ENCODE results near the gene MYL11. TPM values are rescaled to one million over a fixed set of nuclear protein-coding genes. Genes with fewer than 3 reads are reported as not detected.

Gene MYL11
- polyA plus RNA-seq, 3 donors = 0.98 to 1.3 TPM; not detected in 1

- no peak overlapping the region for H3K27ac ChIP-seq (ENCODE audit: low read depth, low read length)
These were observed 6.3 kb upstream of the MYL11 start for GRCh38 chr16:30368122-30368791.

DNA sequence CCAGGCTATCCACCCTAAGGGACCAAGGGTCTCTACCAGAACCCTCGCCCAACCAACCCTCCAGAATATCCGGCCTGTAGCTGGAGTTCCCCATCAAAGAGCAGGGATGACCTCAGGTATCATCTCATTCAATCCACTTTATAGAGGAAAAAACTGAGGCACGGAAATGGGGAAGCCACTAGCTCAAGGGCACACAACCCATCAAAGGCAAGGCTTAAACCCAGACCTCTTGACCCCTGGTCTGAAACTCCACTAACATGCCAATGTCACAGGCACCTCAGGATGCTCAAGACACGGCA, 5.9 kb upstream of the MYL11 start:
- no peak overlapping the region for H3K27ac ChIP-seq (ENCODE audit: low read depth, low read length)
- WGBS, 3 donors = 6 to 14% (median 8%) methylated on average over 4 of the region's 4 CpGs

More at GRCh38 chr16:30368122-30368791, 6.3 kb upstream of the MYL11 start:
- WGBS, 3 donors = 6% methylated on average over 8 of the region's 8 CpGs

DNA sequence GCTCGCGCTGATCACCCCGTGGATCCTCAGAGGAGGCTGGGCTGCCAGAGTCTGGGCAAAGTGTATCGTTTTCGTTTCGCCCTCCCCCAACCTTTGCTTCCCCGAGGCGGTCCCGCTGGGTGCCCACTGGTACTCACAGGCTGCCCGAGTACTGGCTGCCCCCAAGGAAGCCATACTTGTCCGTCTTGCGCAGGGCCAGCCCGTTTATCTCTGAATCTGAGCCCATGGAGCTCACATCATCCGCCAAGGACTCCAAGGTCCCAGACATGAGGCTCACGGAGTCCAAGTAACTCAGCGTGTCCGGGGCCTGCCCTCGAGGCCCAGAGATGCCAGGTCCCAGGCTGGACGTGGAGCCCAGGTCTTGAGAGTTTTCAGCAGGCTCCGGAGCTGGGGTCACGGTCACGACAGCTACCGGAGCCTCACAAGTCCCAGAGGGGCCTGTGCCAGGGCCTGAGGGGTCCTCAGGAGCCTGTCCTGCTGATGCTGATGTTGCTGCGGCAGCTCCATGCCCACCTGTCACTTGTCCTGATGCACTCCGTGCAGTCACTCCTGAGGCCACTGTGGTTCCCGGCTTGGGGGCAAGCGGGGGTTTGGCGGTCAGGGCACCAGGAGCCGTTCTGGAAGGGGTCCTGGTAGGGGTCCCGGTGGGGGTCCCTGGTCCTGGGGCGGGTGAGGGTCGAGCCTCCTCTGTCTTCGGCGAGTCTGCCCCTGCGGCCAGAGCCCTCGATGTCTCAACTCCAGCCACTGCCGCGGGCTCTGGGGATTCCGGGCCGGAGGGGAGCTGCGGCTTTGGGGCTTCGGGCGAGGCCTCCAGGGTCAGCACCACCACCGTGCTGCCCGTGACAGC, 5.3 kb upstream of the MYL11 start:
- peak overlapping the region; percentile 36 for H3K27ac ChIP-seq (ENCODE audit: low read depth, low read length)
- WGBS, 3 donors = 0 to 1% (median 1%) methylated on average over 43 to 45 of the region's 45 CpGs

DNA sequence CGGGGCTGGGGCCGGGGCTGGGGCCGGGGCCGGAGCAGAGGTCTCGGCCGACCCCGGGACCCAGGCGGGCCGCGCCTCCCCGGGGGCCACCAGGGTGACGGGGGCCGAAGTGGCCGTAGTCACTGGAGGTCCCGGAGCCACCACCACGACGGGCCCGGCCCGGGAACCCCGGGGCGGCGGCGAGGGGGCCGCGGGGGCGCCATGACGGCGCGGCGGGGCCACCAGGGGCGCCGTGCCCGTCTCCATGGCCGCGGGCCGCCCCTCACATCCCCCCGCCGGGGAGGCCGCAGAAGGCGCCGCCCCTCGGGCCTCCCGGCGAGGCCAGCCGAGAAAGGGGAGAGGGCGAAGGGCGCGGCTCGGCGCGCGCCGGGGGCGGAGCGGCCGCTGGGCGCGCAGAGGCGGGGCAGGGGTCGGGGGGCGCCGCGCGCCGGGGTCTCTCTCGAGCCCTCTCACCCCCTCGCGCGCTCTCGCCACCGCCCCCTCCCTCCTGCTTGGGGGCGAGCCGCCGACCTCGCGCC, 4.6 kb upstream of the MYL11 start:
- H3K27ac ChIP-seq (ENCODE audit: low read depth, low read length) = no peak overlapping the region
- 1 to 2% (median 1%) methylated on average over 16 to 76 of the region's 76 CpGs for WGBS, 3 donors

GRCh38 chr16:30370456-30371247, 4.0 kb upstream of the MYL11 start, which contains the start of gene TBC1D10B:
Gene TBC1D10B (minus strand): TSS chr16:30370494. CDS start chr16:30370183, 311 bp downstream.
- peak within 1 kb of the TSS; percentile 36 for H3K27ac ChIP-seq (ENCODE audit: low read depth, low read length)
- WGBS, 3 donors = 0% methylated on average over 40 of the region's 40 CpGs

DNA sequence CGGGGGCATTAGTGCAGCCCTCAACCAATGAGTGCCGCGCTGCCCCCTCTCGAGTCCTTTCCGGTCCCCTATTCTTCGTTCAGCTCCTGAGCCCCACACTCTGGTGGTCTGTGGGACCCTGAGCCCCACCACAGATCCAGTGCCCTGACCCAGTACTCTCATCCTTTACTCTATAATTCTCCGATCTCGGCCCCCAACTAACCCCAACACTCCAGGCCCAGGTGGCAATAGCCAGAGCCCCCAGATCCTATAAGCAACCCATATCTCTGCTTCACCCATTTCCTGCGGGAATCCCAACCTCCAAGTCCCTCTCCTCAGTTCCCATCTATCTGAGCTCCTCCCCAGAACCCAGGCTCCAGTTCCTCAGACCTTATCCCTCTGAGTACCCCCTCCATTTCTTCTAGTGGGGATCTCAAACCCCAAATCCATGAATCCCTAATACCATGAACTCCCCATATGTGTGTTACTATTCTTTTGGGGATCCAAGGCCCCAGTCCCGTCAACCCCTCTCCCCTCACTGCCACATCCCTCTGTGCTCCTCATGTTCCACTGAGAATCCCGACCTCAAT, 3.3 kb upstream of the MYL11 start:
- no peak overlapping the region for H3K27ac ChIP-seq (ENCODE audit: low read depth, low read length)
- whole genome bisulfite sequencing, 3 donors = 20 to 25% (median 24%) methylated on average over 11 of the region's 11 CpGs

DNA sequence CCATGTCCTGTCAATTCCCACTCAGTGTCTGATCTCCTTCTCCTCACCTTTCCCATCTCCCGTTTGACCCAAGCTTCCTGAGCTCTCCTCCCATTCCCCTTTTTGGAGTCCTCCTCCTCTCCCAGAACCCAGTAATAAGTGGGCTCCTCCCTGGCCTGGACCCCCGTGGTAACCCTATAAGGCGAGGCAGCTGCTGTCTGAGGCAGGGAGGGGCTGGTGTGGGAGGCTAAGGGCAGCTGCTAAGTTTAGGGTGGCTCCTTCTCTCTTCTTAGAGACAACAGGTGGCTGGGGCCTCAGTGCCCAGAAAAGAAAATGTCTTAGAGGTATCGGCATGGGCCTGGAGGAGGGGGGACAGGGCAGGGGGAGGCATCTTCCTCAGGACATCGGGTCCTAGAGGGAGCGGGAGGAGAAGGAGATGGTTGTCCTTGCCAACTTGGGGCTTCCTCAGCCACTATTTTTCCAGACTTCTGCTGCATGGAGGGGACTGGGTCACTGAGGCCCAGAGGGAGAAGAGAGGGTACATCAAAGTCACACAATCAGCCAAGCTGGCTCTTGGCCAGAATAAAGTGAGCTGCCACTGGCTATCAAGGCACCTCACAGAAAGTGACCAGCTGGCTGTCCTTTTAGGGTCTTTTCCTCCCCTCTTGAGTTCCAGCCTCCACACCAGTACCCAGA, 2.4 kb upstream of the MYL11 start:
- no peak overlapping the region for H3K27ac ChIP-seq (ENCODE audit: low read depth, low read length)
- WGBS, 3 donors = 66 to 77% (median 72%) methylated on average over 6 of the region's 6 CpGs

DNA sequence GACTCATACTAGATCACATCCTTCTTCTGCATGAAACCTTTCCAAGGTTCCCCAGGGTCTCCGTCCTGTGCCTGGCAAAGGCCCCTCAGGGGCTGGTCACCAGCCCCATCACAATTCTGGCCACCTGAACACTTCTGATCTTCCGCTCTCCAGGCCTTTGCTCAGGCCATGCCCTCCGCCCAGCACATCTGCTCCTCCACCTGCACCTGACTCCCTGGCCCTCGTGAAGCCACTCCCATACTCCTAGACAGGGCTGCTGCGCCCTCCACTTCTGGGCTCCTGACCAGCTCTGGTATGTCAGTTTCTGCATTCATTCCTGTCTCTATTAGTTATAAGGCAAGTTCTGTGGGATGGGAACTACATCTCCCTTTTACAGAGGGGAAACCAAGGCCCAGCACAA, 1.9 kb upstream of the MYL11 start:
- H3K27ac ChIP-seq (ENCODE audit: low read depth, low read length) = no peak overlapping the region
- 68 to 93% (median 88%) methylated on average over 5 of the region's 5 CpGs for WGBS, 3 donors

- H3K27ac ChIP-seq (ENCODE audit: low read depth, low read length) = no peak overlapping the region
- 85 to 93% (median 85%) methylated on average over 8 of the region's 8 CpGs for WGBS, 3 donors
These were observed 1.3 kb downstream of the MYL11 start for GRCh38 chr16:30375864-30376263.

GRCh38 chr16:30376461-30376902, 1.9 kb downstream of the MYL11 start:
- no peak overlapping the region for H3K27ac ChIP-seq (ENCODE audit: low read depth, low read length)
- 92 to 96% (median 95%) methylated on average over 8 of the region's 8 CpGs for WGBS, 3 donors

DNA sequence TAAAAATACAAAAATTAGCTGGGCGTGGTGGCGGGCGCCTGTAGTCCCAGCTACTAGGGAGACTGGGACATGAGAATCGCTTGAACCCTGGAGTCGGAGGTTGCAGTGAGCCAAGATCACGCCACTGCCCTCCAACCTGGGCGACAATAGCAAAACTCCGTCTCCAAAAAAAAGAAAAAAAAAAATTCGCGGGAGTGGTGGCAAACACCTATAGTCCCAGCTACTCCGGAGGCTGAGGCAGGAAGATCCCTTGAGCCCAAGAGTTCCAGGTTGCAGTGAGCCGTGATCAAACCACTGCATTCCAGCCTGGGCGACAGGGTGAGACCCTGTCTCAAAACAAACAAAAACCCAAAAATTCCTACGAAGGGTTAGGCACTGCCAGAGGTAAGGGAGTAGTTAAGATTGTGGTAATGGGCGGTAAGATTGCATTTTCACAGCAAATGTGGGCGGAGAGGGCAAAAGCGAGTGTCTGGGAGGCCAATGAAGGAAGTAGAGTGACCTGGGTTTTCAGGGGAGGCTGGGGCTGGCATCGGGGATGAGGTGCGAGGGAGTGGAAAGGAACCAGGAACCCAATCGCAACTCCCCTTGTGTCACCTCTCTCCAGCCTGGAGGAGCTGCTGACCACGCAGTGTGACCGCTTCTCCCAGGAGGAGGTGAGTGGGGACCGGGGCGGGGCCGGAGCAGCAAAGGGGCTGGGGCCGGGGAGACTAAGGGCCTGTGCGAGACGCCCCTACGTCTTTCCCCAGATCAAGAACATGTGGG, 2.6 kb downstream of the MYL11 start:
- peak overlapping the region; percentile 91 for H3K27ac ChIP-seq (ENCODE audit: low read depth, low read length)
- 37 to 49% (median 39%) methylated on average over 29 of the region's 29 CpGs for WGBS, 3 donors

- 0 to 2% (median 0%) methylated on average over 37 to 39 of the region's 39 CpGs for WGBS, 3 donors
- H3K27ac ChIP-seq (ENCODE audit: low read depth, low read length) = peak overlapping the region; percentile 91
These were observed 3.2 kb downstream of the MYL11 start for GRCh38 chr16:30377812-30378235.

GRCh38 chr16:30378236-30379157, 3.9 kb downstream of the MYL11 start:
- peak overlapping the region; percentile 91 for H3K27ac ChIP-seq (ENCODE audit: low read depth, low read length)
- WGBS, 3 donors = 0 to 1% (median 0%) methylated on average over 59 to 66 of the region's 67 CpGs

DNA sequence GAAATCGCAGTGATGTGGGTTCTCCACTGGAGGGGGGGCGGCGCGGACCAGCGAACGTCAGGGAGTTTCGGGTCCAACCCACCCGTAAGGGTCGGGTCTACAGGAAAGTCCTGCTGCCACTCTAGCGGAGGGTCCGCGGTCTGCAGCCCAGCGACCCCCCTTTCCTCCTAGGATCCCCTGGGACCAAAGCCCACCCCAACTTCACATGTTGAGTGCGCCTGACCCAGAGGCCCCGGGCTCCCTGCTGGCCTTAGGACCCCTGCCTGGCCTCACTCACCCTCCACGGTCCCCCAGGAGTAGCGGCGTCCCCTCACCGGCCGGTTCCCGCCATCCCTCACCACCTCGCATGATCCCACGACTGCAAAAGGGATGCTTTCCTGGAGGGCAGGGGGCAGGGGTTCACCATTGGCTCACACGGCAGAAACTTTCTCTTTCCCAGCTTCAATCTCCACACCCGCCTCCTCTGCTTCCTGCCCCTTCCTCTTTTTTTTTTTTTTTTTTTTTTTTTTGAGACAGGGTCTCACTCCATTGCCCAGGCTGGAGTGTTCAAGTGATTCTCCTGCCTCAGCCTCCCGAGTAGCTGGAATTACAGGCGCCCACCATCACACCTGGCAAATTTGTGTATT, 4.7 kb downstream of the MYL11 start:
- peak overlapping the region; percentile 22 for H3K27ac ChIP-seq (ENCODE audit: low read depth, low read length)
- 26 to 31% (median 30%) methylated on average over 27 of the region's 27 CpGs for WGBS, 3 donors

DNA sequence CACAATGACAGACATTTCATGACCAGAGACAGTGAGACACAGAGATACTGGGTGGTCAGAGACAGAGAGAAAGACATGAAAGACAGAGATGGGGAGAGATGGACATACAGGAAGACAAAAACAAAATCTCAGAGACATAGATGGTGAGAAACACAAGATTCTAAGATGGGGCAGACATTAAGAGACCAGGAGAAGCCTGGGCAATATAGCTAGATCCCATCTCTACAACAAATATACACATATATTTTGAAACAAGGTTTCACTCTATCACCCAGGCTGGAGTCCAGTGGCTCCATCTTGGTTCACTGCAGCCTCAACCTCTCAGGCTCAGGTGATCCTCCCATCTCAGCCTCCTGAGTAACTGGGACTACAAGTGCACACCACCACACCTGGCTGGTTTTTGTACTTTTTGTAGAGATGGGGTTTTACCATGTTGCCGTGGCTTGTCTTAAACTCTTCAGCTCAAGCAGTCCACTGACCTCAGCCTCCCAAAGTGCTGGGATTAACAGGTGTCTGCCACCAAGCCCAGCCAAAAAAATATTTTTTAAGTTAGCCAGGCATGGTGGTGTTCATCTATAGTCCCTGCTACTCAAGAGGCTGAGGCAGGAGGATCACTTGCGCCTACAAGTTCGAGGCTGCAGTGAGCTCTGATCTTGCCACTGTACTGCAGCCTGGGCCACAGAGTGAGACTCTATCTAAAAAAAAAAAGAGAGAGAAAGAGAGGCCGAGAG, 5.6 kb downstream of the MYL11 start:
- 91 to 93% (median 92%) methylated on average over 4 of the region's 4 CpGs for WGBS, 3 donors
- no peak overlapping the region for H3K27ac ChIP-seq (ENCODE audit: low read depth, low read length)
